ENCODE measurements around the gene PGAP3.

PGAP3 gene

GRCh38 chr17:39639043-39639442 is 48.8 kb downstream of the PGAP3 start:
- no peak for DNase-seq (ENCODE audit: low read depth)

GRCh38 chr17:39638317-39638716 is 49.5 kb downstream of the PGAP3 start:
- DNase-seq (ENCODE audit: low read depth) = no peak

GRCh38 chr17:39636927-39637736 is 50.7 kb downstream of the PGAP3 start, which contains the start of gene STARD3:
TSS of gene STARD3 (plus strand) at chr17:39637144. CDS start at chr17:39653532, 16,388 bp downstream.
- peak; percentile 92 for DNase-seq (ENCODE audit: low read depth)

- no peak for DNase-seq (ENCODE audit: low read depth)
Observed at GRCh38 chr17:39636587-39636926, 51.3 kb downstream of the PGAP3 start.

DNA sequence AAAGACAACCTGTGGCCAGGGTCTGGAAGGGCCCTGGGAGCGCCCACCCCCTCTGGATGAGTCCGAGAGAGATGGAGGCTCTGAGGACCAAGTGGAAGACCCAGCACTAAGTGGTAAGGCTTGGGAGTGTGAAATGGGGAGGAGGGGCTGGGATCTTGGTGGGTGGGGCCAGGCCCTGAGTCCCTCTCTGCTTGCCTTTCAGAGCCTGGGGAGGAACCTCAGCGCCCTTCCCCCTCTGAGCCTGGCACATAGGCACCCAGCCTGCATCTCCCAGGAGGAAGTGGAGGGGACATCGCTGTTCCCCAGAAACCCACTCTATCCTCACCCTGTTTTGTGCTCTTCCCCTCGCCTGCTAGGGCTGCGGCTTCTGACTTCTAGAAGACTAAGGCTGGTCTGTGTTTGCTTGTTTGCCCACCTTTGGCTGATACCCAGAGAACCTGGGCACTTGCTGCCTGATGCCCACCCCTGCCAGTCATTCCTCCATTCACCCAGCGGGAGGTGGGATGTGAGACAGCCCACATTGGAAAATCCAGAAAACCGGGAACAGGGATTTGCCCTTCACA is 52.2 kb downstream of the PGAP3 start:
- DNase-seq (ENCODE audit: low read depth) = no peak

GRCh38 chr17:39634384-39634871 is 53.4 kb downstream of the PGAP3 start:
- DNase-seq (ENCODE audit: low read depth) = no peak

DNA sequence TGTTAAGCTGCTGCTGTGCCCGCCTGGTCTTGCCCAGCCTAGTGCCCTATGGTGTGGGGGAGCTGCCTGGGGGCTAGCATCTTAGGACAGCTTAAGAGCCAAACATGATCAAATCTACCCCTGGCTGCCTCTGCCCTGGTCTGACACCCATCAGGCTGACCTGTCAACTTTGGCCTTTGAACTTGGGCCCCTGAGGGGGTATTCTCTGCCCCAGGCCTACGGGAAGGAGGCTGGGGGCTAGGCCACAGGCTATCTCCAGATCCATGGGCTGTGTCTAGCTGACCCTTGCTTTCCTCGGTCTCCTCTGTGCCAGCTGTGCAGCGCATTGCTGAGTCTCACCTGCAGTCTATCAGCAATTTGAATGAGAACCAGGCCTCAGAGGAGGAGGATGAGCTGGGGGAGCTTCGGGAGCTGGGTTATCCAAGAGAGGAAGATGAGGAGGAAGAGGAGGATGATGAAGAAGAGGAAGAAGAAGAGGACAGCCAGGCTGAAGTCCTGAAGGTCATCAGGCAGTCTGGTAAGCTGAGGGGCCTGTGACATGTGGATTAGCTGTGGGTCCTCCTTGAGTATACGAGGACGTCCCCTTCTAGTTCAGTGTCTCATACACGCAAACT is 54.2 kb downstream of the PGAP3 start:
- DNase-seq (ENCODE audit: low read depth) = no peak

- DNase-seq (ENCODE audit: low read depth) = no peak
Observed at GRCh38 chr17:39632153-39632941, 55.5 kb downstream of the PGAP3 start.

DNA sequence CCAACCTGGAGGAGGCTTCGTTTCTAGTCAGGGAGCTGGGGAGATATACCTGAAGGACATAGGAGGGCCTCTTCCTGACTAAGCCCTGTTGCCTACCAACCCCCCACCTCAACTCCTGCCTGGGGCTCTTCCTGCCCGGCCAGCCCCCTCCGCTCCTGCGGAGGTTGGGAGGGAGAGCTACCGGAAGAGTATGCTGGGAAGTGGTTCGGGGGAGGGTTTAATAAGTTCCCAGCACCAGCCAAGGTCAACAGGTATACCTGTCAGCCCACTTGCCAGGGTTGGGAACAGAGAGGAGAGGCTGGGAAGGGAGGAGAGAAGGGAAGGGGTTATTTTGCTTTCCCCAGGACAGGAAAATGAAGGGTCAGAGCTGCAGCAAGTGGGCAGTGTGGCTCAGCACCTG is 56.5 kb downstream of the PGAP3 start:
- no peak for DNase-seq (ENCODE audit: low read depth)

DNA sequence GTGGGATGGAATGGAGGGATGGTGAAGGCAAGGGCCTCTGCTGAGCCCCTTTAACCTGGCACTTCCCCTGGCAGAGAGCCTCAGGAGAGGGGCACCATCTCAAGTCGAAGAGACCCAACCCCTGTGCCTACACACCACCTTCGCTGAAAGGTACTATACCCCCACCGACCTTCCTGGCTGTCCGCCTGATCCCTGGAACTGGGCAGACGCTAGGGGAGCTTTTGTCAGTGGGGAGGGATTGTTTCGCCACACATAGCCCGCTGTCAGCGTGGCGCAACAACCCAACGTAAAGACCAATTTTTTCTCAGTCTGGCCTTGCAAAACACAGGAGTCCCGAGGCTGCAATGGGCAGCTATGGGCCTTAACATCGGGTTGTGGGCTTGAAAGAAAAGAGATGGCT is 58.0 kb downstream of the PGAP3 start:
- no peak for DNase-seq (ENCODE audit: low read depth)

DNA sequence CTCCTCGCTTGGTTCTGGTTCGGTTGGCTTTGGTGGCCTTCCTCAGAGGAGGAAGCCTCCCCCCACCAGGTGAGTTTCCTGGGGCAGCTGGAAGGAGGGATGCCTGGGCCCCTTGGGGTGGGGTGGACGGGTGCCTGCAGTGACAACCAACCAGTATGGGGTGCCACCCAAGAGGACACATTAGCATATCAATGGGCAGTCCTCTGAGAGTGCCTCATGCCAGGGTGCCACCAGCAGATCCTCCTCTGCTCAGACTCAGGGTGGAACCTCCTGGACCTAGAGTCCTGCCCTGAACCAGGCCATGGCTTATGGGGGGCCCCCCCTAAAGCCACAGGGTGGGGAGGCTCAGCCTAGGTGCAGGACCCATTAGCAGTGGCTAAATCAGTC is 58.4 kb downstream of the PGAP3 start:
- no peak for DNase-seq (ENCODE audit: low read depth)

GRCh38 chr17:39628655-39629493 is 59.0 kb downstream of the PGAP3 start:
- no peak for DNase-seq (ENCODE audit: low read depth)

DNA sequence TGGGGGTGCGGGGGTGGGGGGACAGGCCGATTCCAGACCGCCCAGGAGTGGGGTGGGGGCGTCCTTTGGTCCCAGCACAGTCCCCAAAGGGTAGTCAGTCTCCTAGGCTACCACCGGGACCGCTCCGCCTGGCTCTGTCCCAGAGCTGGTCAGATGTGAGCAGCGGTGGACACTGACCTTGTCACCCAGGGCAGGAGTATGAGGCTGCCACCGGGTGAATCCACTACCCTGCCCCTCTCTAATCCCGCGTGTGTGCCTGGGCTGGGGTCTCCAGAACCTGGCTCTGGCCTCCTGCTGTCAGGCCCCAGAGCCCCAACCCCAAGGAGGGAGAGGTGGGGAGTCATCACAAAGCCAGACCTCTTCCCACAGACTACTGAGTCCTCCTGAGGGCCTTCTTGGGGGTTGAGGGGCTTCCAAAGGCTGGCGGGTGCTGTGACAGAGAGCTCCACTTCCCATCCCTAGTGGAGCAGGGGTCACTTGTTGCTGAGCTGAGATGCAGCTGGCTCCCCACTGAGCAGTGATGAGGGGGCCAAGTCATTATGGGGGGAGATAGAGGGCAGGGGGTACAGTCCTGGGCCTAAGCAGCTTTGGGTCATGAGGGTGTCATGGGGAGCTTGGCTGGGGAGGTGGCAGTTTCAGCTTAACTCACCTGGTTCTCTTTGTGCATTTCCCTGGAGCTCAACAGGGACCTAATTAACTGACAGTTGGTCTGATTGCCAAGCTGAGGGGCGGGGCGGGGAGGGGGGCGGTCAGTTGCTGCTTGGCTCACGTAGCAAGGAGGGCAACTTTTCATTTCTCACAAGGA is 59.9 kb downstream of the PGAP3 start:
- no peak for DNase-seq (ENCODE audit: low read depth)

DNA sequence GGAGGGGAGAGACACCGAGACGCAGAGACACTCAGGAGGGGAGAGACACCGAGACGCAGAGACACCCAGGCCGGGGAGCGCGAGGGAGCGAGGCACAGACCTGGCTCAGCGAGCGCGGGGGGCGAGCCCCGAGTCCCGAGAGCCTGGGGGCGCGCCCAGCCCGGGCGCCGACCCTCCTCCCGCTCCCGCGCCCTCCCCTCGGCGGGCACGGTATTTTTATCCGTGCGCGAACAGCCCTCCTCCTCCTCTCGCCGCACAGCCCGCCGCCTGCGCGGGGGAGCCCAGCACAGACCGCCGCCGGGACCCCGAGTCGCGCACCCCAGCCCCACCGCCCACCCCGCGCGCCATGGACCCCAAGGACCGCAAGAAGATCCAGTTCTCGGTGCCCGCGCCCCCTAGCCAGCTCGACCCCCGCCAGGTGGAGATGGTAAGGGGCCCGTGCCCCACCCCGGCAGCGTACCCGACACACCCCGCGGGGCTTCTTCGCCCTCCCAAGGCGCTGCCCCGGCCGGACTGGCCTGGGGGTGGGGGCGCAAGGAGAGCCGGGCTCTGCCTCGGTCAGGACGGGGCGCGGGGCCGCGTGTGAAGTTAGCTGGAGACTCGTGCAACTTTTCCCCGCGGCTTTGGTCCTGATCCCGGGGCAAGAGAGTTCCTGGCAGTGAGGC is 60.7 kb downstream of the PGAP3 start:
- no peak for DNase-seq (ENCODE audit: low read depth)

DNA sequence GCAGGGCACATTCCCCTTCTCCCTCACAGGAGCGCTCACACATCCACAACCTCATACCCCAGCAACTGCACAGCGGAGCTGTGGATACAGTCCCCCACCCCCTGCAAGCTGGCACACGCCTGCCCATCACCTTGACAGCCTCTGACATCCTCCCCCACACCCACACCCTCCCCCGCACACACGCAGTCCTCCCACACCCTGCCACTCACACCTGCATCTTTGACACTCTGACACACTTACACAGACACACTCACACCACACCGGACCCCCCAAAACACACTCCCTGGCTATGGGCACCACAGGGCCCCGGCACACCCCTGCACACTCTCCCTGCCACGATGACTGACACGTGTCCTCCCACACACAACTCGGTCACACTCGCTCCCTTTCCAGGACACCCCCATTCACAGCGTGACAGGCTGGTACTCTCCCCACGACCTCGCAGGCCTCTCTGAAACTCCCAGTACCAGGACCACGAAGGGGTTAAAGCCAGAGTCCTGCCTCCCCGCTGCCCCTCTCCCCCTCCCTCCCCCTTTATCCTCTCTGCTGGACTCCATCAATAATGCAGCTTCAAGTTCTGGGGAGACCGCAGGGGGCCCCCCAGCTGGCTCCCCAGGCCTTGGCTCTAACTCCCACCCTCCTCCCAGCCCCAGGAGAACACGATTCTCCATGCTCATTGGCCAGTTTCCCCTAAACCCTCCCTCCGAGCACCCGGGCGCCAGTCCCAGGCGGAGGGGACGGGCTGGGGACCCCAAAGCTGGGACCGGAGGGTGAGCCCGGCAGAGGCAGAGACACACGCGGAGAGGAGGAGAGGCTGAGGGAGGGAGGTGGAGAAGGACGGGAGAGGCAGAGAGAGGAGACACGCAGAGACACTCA is 61.4 kb downstream of the PGAP3 start, which contains the start of gene PPP1R1B:
Gene PPP1R1B, plus strand, starts transcription at position 782 of the 876 bp plus-strand sequence. CDS start 441 bp downstream, outside the sequence.
- DNase-seq (ENCODE audit: low read depth) = no peak

DNA sequence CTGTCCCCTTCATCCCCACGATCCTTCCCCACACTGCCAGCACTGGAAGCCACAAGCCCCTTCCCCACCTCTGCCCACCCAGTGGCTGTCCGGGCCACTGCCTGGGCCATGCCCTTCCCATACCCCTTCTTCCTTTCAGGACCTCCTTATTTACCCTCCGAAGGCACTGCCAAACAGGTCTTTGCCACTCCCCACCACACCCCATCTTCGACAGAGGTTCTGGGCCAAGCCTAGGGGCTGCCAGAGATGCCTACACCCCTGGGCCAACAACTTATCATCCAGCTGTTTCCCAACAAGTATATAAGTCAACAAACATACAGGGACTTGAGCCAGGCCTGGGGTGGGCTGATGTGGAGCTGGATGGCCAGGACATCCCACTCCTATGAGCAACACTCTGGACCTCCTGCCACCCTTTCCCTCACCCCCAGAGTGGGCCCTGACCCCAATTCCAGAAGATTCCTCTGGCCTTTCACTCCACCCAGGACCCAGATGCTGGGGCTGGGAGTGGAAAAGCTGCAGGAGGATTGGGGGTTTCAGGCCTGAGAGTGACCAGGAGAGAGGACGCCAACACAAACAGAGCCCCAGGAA is 62.6 kb downstream of the PGAP3 start:
- no peak for DNase-seq (ENCODE audit: low read depth)

GRCh38 chr17:39624313-39624712 is 63.5 kb downstream of the PGAP3 start:
- DNase-seq (ENCODE audit: low read depth) = no peak

DNA sequence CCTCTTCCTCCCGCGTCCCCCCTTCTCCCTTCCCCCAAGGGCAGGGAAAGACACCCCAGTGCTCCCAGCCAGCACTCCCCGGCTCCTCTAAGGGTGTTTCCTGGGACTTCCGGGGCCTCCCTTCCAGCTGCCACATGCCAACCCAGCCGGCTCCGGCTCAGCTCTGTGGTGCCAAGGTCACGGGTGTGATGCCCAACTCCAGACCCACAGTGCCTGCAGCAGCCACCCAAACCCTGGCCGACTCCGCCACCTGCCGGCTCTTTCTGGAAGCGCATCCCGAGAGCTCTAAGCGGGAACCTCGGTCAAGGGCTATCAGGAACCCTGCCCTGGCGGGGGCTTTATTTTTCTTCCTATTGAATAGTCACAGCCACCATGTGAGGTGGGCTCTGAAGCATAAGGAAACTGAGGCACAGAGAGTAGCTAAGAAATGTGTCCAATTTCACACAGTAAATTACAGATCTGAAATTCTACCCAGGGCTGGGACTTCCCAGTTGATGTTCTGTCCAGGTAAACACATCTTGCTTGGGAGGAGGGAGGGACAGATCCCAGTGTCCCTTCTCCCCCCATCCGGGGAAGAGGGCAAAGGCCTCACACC is 64.4 kb downstream of the PGAP3 start:
- DNase-seq (ENCODE audit: low read depth) = peak; percentile 83

Measured in activated T-cell treated with anti-CD3 and anti-CD28 coated beads for 48 hours (primary cell).